ENCODE data around the gene EVA1C.
"Not testable (repeated sequence)": the region's sequence is repeated elsewhere in the genome, so short reads cannot be mapped to it uniquely, and the experiment has no call there.

Gene EVA1C

GRCh38 chr21:32425628-32426027, 13.1 kb downstream of the EVA1C start:
- no peak for DNase-seq

- DNase-seq, result no peak
Measured at GRCh38 chr21:32426066-32426465, 13.6 kb downstream of the EVA1C start.

GRCh38 chr21:32426592-32427051, 14.1 kb downstream of the EVA1C start:
- no peak for DNase-seq

GRCh38 chr21:32427958-32428623, 15.6 kb downstream of the EVA1C start:
- DNase-seq, result no peak

- DNase-seq, result not testable (repeated sequence)
Measured at GRCh38 chr21:32432982-32433660, 20.6 kb downstream of the EVA1C start.

- no peak for DNase-seq
Measured at GRCh38 chr21:32437729-32438128, 25.2 kb downstream of the EVA1C start.

- DNase-seq, result no peak
Measured at GRCh38 chr21:32442566-32443318, 30.2 kb downstream of the EVA1C start.

GRCh38 chr21:32445101-32445500, 32.6 kb downstream of the EVA1C start:
- no peak for DNase-seq

GRCh38 chr21:32446440-32446839, 33.9 kb downstream of the EVA1C start:
- not testable (repeated sequence) for DNase-seq

- no peak for DNase-seq
Measured at GRCh38 chr21:32447224-32447623, 34.7 kb downstream of the EVA1C start.

GRCh38 chr21:32448803-32449594, 36.5 kb downstream of the EVA1C start:
- DNase-seq, result no peak

- DNase-seq, result not testable (repeated sequence)
Measured at GRCh38 chr21:32450881-32451701, 38.6 kb downstream of the EVA1C start.

- not testable (repeated sequence) for DNase-seq
Measured at GRCh38 chr21:32452191-32452590, 39.7 kb downstream of the EVA1C start.

- DNase-seq, result no peak
Measured at GRCh38 chr21:32452641-32453040, 40.1 kb downstream of the EVA1C start.

GRCh38 chr21:32455548-32455947, 43.0 kb downstream of the EVA1C start:
- no peak for DNase-seq

- DNase-seq, result no peak
Measured at GRCh38 chr21:32456497-32456918, 44.0 kb downstream of the EVA1C start.

GRCh38 chr21:32457360-32457840, 44.9 kb downstream of the EVA1C start:
- no peak for DNase-seq

GRCh38 chr21:32457962-32458361, 45.5 kb downstream of the EVA1C start:
- DNase-seq, result no peak

GRCh38 chr21:32459972-32460371, 47.5 kb downstream of the EVA1C start:
- no peak for DNase-seq

- DNase-seq, result no peak
Measured at GRCh38 chr21:32461503-32461902, 49.0 kb downstream of the EVA1C start.

- DNase-seq, result not testable (repeated sequence)
Measured at GRCh38 chr21:32462564-32462963, 50.1 kb downstream of the EVA1C start.

GRCh38 chr21:32463367-32463766, 50.9 kb downstream of the EVA1C start:
- DNase-seq, result no peak
